HepG2 (cell line): ENCODE measurements around the gene MSI2. TPM values are rescaled to one million over a fixed set of nuclear protein-coding genes. Genes with fewer than 3 reads are reported as not detected.

Experiments
- ATF3 ChIP-seq: sonication (generic); formaldehyde crosslinking; IDR thresholded peaks from 2 replicates; pipeline ENCODE4 v1.4.0; 2020; ENCODE audit warnings: missing genetic modification reagents
- CENPX ChIP-seq: sonication (generic); formaldehyde crosslinking; IDR thresholded peaks from 2 replicates; pipeline ENCODE4 v1.9.0; 2021; ENCODE audit warnings: mild to moderate bottlenecking, missing genetic modification reagents, moderate library complexity
- CTCF ChIP-seq: sonication (generic); formaldehyde crosslinking; IDR thresholded peaks from 2 replicates; pipeline ENCODE4 v1.5.0; 2020; ENCODE audit warnings: mild to moderate bottlenecking, missing genetic modification reagents, moderate library complexity
- GTF3A ChIP-seq: sonication (generic); formaldehyde crosslinking; conservative IDR thresholded peaks from 2 replicates; pipeline ENCODE4 v1.4.0; 2020; ENCODE audit warnings: mild to moderate bottlenecking, missing genetic modification reagents
- HOXA9 ChIP-seq: sonication (generic); formaldehyde crosslinking; IDR thresholded peaks from 2 replicates; pipeline ENCODE4 v1.8.1; 2022; ENCODE audit warnings: missing genetic modification reagents, mild to moderate bottlenecking, moderate library complexity, borderline replicate concordance
- KAT7 ChIP-seq: IDR thresholded peaks from 2 replicates; pipeline ENCODE4 v1.6.1; 2018; ENCODE audit warnings: borderline replicate concordance, missing compliant biosample characterization
- KDM2A ChIP-seq: sonication (generic); formaldehyde crosslinking; IDR thresholded peaks from 2 replicates; pipeline ENCODE4 v1.4.0; 2020; ENCODE audit warnings: low read depth, missing genetic modification reagents, borderline replicate concordance
- MYC ChIP-seq: sonication (generic); formaldehyde crosslinking; IDR thresholded peaks from 2 replicates; pipeline ENCODE4 v1.9.0; 2021; ENCODE audit warnings: missing genetic modification reagents, borderline replicate concordance
- NFATC3 ChIP-seq: sonication (generic); formaldehyde crosslinking; IDR thresholded peaks from 2 replicates; pipeline ENCODE4 v1.5.1; 2020; ENCODE audit warnings: mild to moderate bottlenecking, missing genetic modification reagents
- NFIC ChIP-seq: IDR thresholded peaks from 2 replicates; pipeline ENCODE4 v1.6.1; 2012; ENCODE audit warnings: mild to moderate bottlenecking, low read length, inconsistent platforms
- NFKBIZ ChIP-seq: IDR thresholded peaks from 2 replicates; pipeline ENCODE4 v1.6.1; 2018; ENCODE audit warnings: missing genetic modification reagents, missing compliant biosample characterization
- NFYC ChIP-seq: IDR thresholded peaks from 2 replicates; pipeline ENCODE4 v1.6.1; 2016; ENCODE audit warnings: missing genetic modification reagents, missing compliant biosample characterization
- PPARG ChIP-seq: conservative IDR thresholded peaks from 2 replicates; pipeline ENCODE4 v1.6.1; 2016; ENCODE audit warnings: missing biosample characterization, missing genetic modification reagents
- SCMH1 ChIP-seq: sonication (generic); formaldehyde crosslinking; IDR thresholded peaks from 2 replicates; pipeline ENCODE4 v1.9.0; 2021; ENCODE audit warnings: missing genetic modification reagents, mild to moderate bottlenecking, borderline replicate concordance
- SRSF9 ChIP-seq: fragments of 200-400 bp; formaldehyde crosslinking; IDR thresholded peaks from 2 replicates; pipeline ENCODE4 v1.6.1; 2018; ENCODE audit warnings: borderline replicate concordance, mild to moderate bottlenecking, low read depth, low read length; ENCODE audit not compliant: insufficient read depth, poor library complexity, severe bottlenecking
- TRAFD1 ChIP-seq: sonication (generic); formaldehyde crosslinking; IDR thresholded peaks from 2 replicates; pipeline ENCODE4 v1.5.1; 2020; ENCODE audit warnings: missing genetic modification reagents, mild to moderate bottlenecking, borderline replicate concordance
- ZBTB43 ChIP-seq: sonication (generic); formaldehyde crosslinking; conservative IDR thresholded peaks from 2 replicates; pipeline ENCODE4 v1.4.0; 2020; ENCODE audit warnings: missing genetic modification reagents
- ZC3H4 ChIP-seq: sonication (generic); formaldehyde crosslinking; IDR thresholded peaks from 2 replicates; pipeline ENCODE4 v1.4.0; 2020; ENCODE audit warnings: missing genetic modification reagents, borderline replicate concordance
- ZFP62 ChIP-seq: sonication (generic); formaldehyde crosslinking; IDR thresholded peaks from 2 replicates; pipeline ENCODE4 v1.4.0; 2020; ENCODE audit warnings: missing genetic modification reagents
- ZNF160 ChIP-seq: sonication (generic); formaldehyde crosslinking; IDR thresholded peaks from 2 replicates; pipeline ENCODE4 v1.8.0; 2022; ENCODE audit warnings: mild to moderate bottlenecking, inconsistent platforms, missing genetic modification reagents
- ZNF335 ChIP-seq: sonication (generic); formaldehyde crosslinking; IDR thresholded peaks from 2 replicates; pipeline ENCODE4 v1.4.0; 2020; ENCODE audit warnings: missing genetic modification reagents
- ZNF512B ChIP-seq: sonication (generic); formaldehyde crosslinking; IDR thresholded peaks from 2 replicates; pipeline ENCODE4 v1.5.1; 2020; ENCODE audit warnings: missing genetic modification reagents, mild to moderate bottlenecking, borderline replicate concordance
- ZNF619 ChIP-seq: sonication (generic); formaldehyde crosslinking; IDR thresholded peaks from 2 replicates; pipeline ENCODE4 v1.4.0; 2020; ENCODE audit warnings: mild to moderate bottlenecking, missing genetic modification reagents
- ZSCAN20 ChIP-seq: sonication (generic); formaldehyde crosslinking; IDR thresholded peaks from 2 replicates; pipeline ENCODE4 v1.4.0; 2020; ENCODE audit warnings: missing genetic modification reagents, mild to moderate bottlenecking, borderline replicate concordance
- polyA plus RNA-seq, 8 experiments: library from polyadenylated mRNA; depleted of rRNA in 3 of 8; stranded (reverse) in 7 of 8; unstranded in 1 of 8; fragments of >200 nt; fragmentation: Illumina TruSeq in 4 of 8; extraction: Trizol in 4 of 8; gene quantifications; 2 replicates each; pipeline versions ENCODE4 v1.2.1 to v1.2.3, GENCODE V29; 2011 to 2016; ENCODE audit warnings: low read depth in 4 of 8, missing spikeins in 1 of 8, mixed read lengths in 1 of 8; ENCODE audit not compliant: insufficient read depth in 1 of 8
- total RNA-seq, 5 experiments: library from RNA; depleted of rRNA; stranded (reverse); fragments of >200 nt; fragmentation: Illumina TruSeq; extraction: Trizol; gene quantifications; 2 replicates each; pipeline ENCODE4 v1.2.3, GENCODE V29; 2016; ENCODE audit warnings: low read depth in 1 of 5

The MSI2 gene
- total and polyA plus RNA-seq, 2 of the 13 experiments (the other 11 are each of a cell fraction or from before 2014, with no cell fraction given) = 77.5 to 78.4 TPM

GRCh38 chr17:57377094-57377493 is 120.8 kb downstream of the MSI2 start (continued):
- no peak for TF ChIP-seq GTF3A (CRISPR knock-in tag)
- no peak for TF ChIP-seq ZSCAN20 (CRISPR knock-in tag)
- peak; percentile 34; the same call in 1 of the 2 replicates for TF ChIP-seq KDM2A
- no peak for TF ChIP-seq ZC3H4 (CRISPR knock-in tag)
- TF ChIP-seq NFATC3 (CRISPR knock-in tag) = 0 out of 2 replicates have a peak, but pooled peaks have one; percentile 49
- no peak for TF ChIP-seq CTCF (CRISPR knock-in tag)
- TF ChIP-seq ZFP62 (CRISPR knock-in tag) = no peak
- no peak for TF ChIP-seq CENPX (CRISPR knock-in tag)
- TF ChIP-seq ZNF160 = no peak
- peak; percentile 32; the same call in 1 of the 2 replicates for TF ChIP-seq KAT7
- peak; percentile 23; the same call in 1 of the 2 replicates for TF ChIP-seq NFYC (CRISPR knock-in tag)
- TF ChIP-seq ZNF512B (CRISPR knock-in tag) = no peak
- no peak; the same call in none of the 2 replicates for TF ChIP-seq ZNF335 (CRISPR knock-in tag)
- TF ChIP-seq HOXA9 = no peak
- TF ChIP-seq NFIC = no peak
- no peak for TF ChIP-seq ZBTB43 (CRISPR knock-in tag)
- no peak for TF ChIP-seq ZNF619 (CRISPR knock-in tag)
- TF ChIP-seq MYC (CRISPR knock-in tag) = no peak
- peak; percentile 99 for TF ChIP-seq ATF3 (CRISPR knock-in tag)
- no peak for TF ChIP-seq SCMH1 (CRISPR knock-in tag)
- peak; percentile 90 for TF ChIP-seq NFKBIZ (CRISPR knock-in tag)
- TF ChIP-seq SRSF9 = no peak
- TF ChIP-seq PPARG (CRISPR knock-in tag) = peak; percentile 75
- no peak for TF ChIP-seq TRAFD1 (CRISPR knock-in tag)
